Gastrocnemius medialis (tissue), 4 donors: ENCODE results near the gene KMT2B. TPM values are rescaled to one million over a fixed set of nuclear protein-coding genes. Genes with fewer than 3 reads are reported as not detected.

Experiments used
- ATAC-seq, 2 donors: fragments of 150-250 bp; one replicate each; pipeline ENCODE4 v1.9.1; 2016
- DNase-seq, 2 donors: peaks; one replicate each; pipeline ENCODE4 v3.0.0-alpha.2; 2019
- H3K27ac ChIP-seq, 4 donors: fragments of 200-600 bp; sonication (generic); 1 replicate in 1 of 4; 2 replicates in 3 of 4; pipeline ENCODE4 v1.5.1; 2016 to 2018; ENCODE audit warnings: mild to moderate bottlenecking in 2 of 4, moderate library complexity in 1 of 4
- H3K27me3 ChIP-seq, 3 donors: fragments of 200-600 bp; sonication (generic) in 2 of 3; 1 replicate in 1 of 3; 2 replicates in 2 of 3; pipeline versions ENCODE4 v1.5.1 to v1.6.0; 2016 to 2019; ENCODE audit warnings: mild to moderate bottlenecking in 1 of 3, moderate library complexity in 1 of 3
- H3K36me3 ChIP-seq, 2 donors: fragments of 200-600 bp; sonication (generic) in 1 of 2; one replicate each; pipeline ENCODE4 v1.5.1; 2017 to 2018
- H3K4me1 ChIP-seq, 2 donors: fragments of 200-600 bp; sonication (generic) in 1 of 2; one replicate each; pipeline ENCODE4 v1.5.1; 2016 to 2017; ENCODE audit warnings: mild to moderate bottlenecking in 2 of 2
- H3K4me3 ChIP-seq, 4 donors: fragments of 200-600 bp; sonication (generic) in 3 of 4; 1 replicate in 1 of 4; 2 replicates in 3 of 4; pipeline ENCODE4 v1.5.1; 2016 to 2019; ENCODE audit warnings: mild to moderate bottlenecking in 2 of 4
- H3K9me3 ChIP-seq, 3 donors: fragments of 200-600 bp; sonication (generic) in 2 of 3; 1 replicate in 1 of 3; 2 replicates in 2 of 3; pipeline ENCODE4 v1.5.1; 2016 to 2019
- POLR2A ChIP-seq, 2 donors: fragments of 450-650 bp; IDR thresholded peaks; one replicate each; pipeline ENCODE4 v1.6.1; 2017; ENCODE audit warnings: antibody characterized with exemption in 2 of 2, mild to moderate bottlenecking in 2 of 2, moderate library complexity in 2 of 2
- in situ Hi-C, 4 donors: fragments of 200-750 bp; cut with MboI; loops; one replicate each; pipeline versions ENCODE4 v1.15.0 to v1.8.0; 2017; ENCODE audit warnings: low sequenced_read_pairs in 4 of 4
- intact Hi-C: fragments of 100-400 bp; cut with DNase I; formaldehyde crosslinking; loops from one replicate; pipeline ENCODE4 v1.15.1; 2023; ENCODE audit warnings: low total_unique reads
- total RNA-seq, 4 donors: library from RNA; depleted of rRNA; stranded (reverse); fragments of >200 nt; gene quantifications; one replicate each; pipeline versions ENCODE4 v1.1.0 to v1.2.3, GENCODE V29; 2016
- TF ChIP-seq, protein P1 (sequence below), 5 experiments: fragments of 450-650 bp in 3 of 5; fragments of 200-600 bp in 2 of 5; sonication (generic) in 2 of 5; IDR thresholded peaks in 4 of 5; conservative IDR thresholded peaks in 1 of 5; 1 replicate in 4 of 5; 2 replicates in 1 of 5; pipeline ENCODE4 v1.5.1; 2016 to 2019; ENCODE audit warnings: antibody characterized with exemption in 5 of 5, mild to moderate bottlenecking in 3 of 5, moderate library complexity in 3 of 5

Gene KMT2B
- total RNA-seq, 4 donors from 2014 or later, result 9.3 to 39.0 (median 16.8) TPM

- no peaks in the 10 kb centered on the region for H3K27me3 ChIP-seq
- no peaks in the 10 kb centered on the region for H3K9me3 ChIP-seq
- DNase-seq, result no peak
- no peaks in the 10 kb centered on the region for H3K36me3 ChIP-seq
- no peaks in the 10 kb centered on the region for H3K4me1 ChIP-seq
- ATAC-seq, result no peak
- H3K27ac ChIP-seq, result no peak overlapping the region
- in situ Hi-C loops, result loop anchor here in 1 of 4 donors (25.0 kb wide), 1 partner anchor 171 kb away; the partner anchor contains the start of genes GAPDHS, SBSN and TMEM147
- intact Hi-C loops, result no loop called here
- TF ChIP-seq, protein P1, sequence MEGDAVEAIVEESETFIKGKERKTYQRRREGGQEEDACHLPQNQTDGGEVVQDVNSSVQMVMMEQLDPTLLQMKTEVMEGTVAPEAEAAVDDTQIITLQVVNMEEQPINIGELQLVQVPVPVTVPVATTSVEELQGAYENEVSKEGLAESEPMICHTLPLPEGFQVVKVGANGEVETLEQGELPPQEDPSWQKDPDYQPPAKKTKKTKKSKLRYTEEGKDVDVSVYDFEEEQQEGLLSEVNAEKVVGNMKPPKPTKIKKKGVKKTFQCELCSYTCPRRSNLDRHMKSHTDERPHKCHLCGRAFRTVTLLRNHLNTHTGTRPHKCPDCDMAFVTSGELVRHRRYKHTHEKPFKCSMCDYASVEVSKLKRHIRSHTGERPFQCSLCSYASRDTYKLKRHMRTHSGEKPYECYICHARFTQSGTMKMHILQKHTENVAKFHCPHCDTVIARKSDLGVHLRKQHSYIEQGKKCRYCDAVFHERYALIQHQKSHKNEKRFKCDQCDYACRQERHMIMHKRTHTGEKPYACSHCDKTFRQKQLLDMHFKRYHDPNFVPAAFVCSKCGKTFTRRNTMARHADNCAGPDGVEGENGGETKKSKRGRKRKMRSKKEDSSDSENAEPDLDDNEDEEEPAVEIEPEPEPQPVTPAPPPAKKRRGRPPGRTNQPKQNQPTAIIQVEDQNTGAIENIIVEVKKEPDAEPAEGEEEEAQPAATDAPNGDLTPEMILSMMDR (IDR thresholded peaks at IDR 0.05 in 4 of 5, conservative IDR thresholded peaks at IDR 0.05 in 1 of 5), result no peak
- no peak for TF ChIP-seq POLR2A (IDR thresholded peaks at IDR 0.05)
- H3K4me3 ChIP-seq, result no peak overlapping the region
Measured at GRCh38 chr19:35708391-35708790, 9.4 kb upstream of the KMT2B start.

- Histone ChIP-seq H3K27ac (no peak overlapping the region), H3K36me3 (no peaks in the 10 kb centered on the region), H3K9me3 (no peaks in the 10 kb centered on the region), H3K27me3 (no peaks in the 10 kb centered on the region), H3K4me3 (no peak overlapping the region), H3K4me1 (peaks cover 6 to 9% of the 10 kb centered on the region in 2 donors)
- TF ChIP-seq, protein P1 (IDR thresholded peaks at IDR 0.05 in 4 of 5, conservative IDR thresholded peaks at IDR 0.05 in 1 of 5), result no peak
- no peak for TF ChIP-seq POLR2A (IDR thresholded peaks at IDR 0.05)
- DNase-seq, result no peak
- no peak for ATAC-seq
- in situ Hi-C loops, result loop anchor here in 3 of 4 donors (10.0 to 25.0 kb wide), 3 partner anchors 166 to 224 kb away; partner anchors contain the start of genes TMEM147 (in 2 of the 3), GAPDHS (in 1 of the 3), LRFN3 (in 1 of the 3) and SBSN (in 1 of the 3)
- intact Hi-C loops, result loop anchor here (5.0 kb wide), 1 partner anchor 66 kb away; the partner anchor contains the start of gene ARHGAP33
Measured at GRCh38 chr19:35710784-35711723, 6.7 kb upstream of the KMT2B start.

GRCh38 chr19:35712567-35713505 lies 5.0 kb upstream of the KMT2B start:
- Histone ChIP-seq H3K27me3 (no peaks in the 10 kb centered on the region), H3K36me3 (no peaks in the 10 kb centered on the region), H3K4me3 (no peak overlapping the region), H3K4me1 (peaks cover 8 to 11% of the 10 kb centered on the region in 2 donors), H3K9me3 (no peaks in the 10 kb centered on the region), H3K27ac (no peak overlapping the region)
- in situ Hi-C loops, result loop anchor here in 3 of 4 donors (10.0 to 25.0 kb wide), 3 partner anchors 168 to 222 kb away; partner anchors contain the start of genes TMEM147 (in 2 of the 3), GAPDHS (in 1 of the 3), LRFN3 (in 1 of the 3) and SBSN (in 1 of the 3)
- TF ChIP-seq, protein P1 (IDR thresholded peaks at IDR 0.05 in 4 of 5, conservative IDR thresholded peaks at IDR 0.05 in 1 of 5), result no peak
- no peak for TF ChIP-seq POLR2A (IDR thresholded peaks at IDR 0.05)
- intact Hi-C loops, result loop anchor here (5.0 kb wide), 1 partner anchor 64 kb away; the partner anchor contains the start of gene ARHGAP33
- ATAC-seq (no peak), DNase-seq (no peak)

GRCh38 chr19:35713506-35713850 lies 4.3 kb upstream of the KMT2B start:
- no peaks in the 10 kb centered on the region for H3K36me3 ChIP-seq
- H3K27me3 ChIP-seq, result no peaks in the 10 kb centered on the region
- no peak overlapping the region for H3K4me3 ChIP-seq
- no peaks in the 10 kb centered on the region for H3K9me3 ChIP-seq
- peaks cover 8 to 12% of the 10 kb centered on the region in 2 donors for H3K4me1 ChIP-seq
- no peak for TF ChIP-seq POLR2A (IDR thresholded peaks at IDR 0.05)
- TF ChIP-seq, protein P1 (IDR thresholded peaks at IDR 0.05 in 4 of 5, conservative IDR thresholded peaks at IDR 0.05 in 1 of 5), result no peak
- intact Hi-C loops (loop anchor here (5.0 kb wide), 1 partner anchor 64 kb away; the partner anchor contains the start of gene ARHGAP33), in situ Hi-C loops (loop anchor here in 3 of 4 donors (10.0 to 25.0 kb wide), 3 partner anchors 169 to 221 kb away; partner anchors contain the start of genes TMEM147 (in 2 of the 3), GAPDHS (in 1 of the 3), LRFN3 (in 1 of the 3) and SBSN (in 1 of the 3))
- H3K27ac ChIP-seq, result no peak overlapping the region
- DNase-seq (no peak), ATAC-seq (no peak)
